Measurements from ENCODE around the gene CHRNA4. TPM values are rescaled to one million over a fixed set of nuclear protein-coding genes. Genes with fewer than 3 reads are reported as not detected.

Gene CHRNA4
- total and polyA plus RNA-seq, 2 donors (not counting 3 experiments of a cell fraction or from before 2014, with no cell fraction given) = not detected

GRCh38 chr20:63349516-63349895 is 11.6 kb downstream of the CHRNA4 start:
- no peak for TF ChIP-seq MAX (IDR thresholded peaks at IDR 0.05; ENCODE audit: insufficient read depth, insufficient read length)
- no peak for TF ChIP-seq EZH2 (IDR thresholded peaks at IDR 0.05; ENCODE audit: borderline replicate concordance, low read depth, low read length, severe bottlenecking)
- no peak for TF ChIP-seq POLR2AphosphoS5 (IDR thresholded peaks at IDR 0.05; ENCODE audit: insufficient read depth, low read depth, low read length)
- TF ChIP-seq CTCF (IDR thresholded peaks at IDR 0.05; ENCODE audit: extremely low read depth in 1 of 2, insufficient read depth in 1 of 2, low read depth in 1 of 2, low read length in 2 of 2) = no peak
- TF ChIP-seq JUN (IDR thresholded peaks at IDR 0.05; ENCODE audit: borderline replicate concordance, insufficient read depth, insufficient read length, low read depth) = no peak
- no peak for TF ChIP-seq FOS (IDR thresholded peaks at IDR 0.05; ENCODE audit: borderline replicate concordance, insufficient read depth, low read length)
- TF ChIP-seq POLR2A (IDR thresholded peaks at IDR 0.05; ENCODE audit: low read depth, low read length) = no peak
- TF ChIP-seq MYC (IDR thresholded peaks at IDR 0.05; ENCODE audit: low read depth, low read length) = no peak
- TF ChIP-seq GATA2 (IDR thresholded peaks at IDR 0.05; ENCODE audit: insufficient read depth, insufficient read length, low read depth, low read length) = no peak
- Histone ChIP-seq H3K27me3 (ENCODE audit: control insufficient read depth in 2 of 2, insufficient read depth in 2 of 2, low read length in 2 of 2) (no peaks in the 10 kb centered on the region), H3K36me3 (ENCODE audit: control insufficient read depth in 2 of 2, extremely low read depth in 1 of 2, insufficient read depth in 2 of 2, low read length in 2 of 2) (no peaks in the 10 kb centered on the region), H3K9me1 (replicated peaks; ENCODE audit: control insufficient read depth, extremely low read depth, insufficient read depth, low read length) (no peaks in the 10 kb centered on the region), H3K4me1 (ENCODE audit: control insufficient read depth, extremely low read depth, insufficient read depth, low read length) (no peaks in the 10 kb centered on the region), H3K4me3 (replicated peaks in 1 of 3; ENCODE audit: insufficient read depth in 1 of 3, low read depth in 1 of 3, low read length in 3 of 3) (no peak overlapping the region), H3K27ac (ENCODE audit: insufficient read depth, low read depth, low read length) (no peak overlapping the region), H2AFZ (ENCODE audit: low read depth, low read length) (no peak overlapping the region), H3K9ac (replicated peaks; ENCODE audit: extremely low read depth, insufficient read depth, low read length) (no peak overlapping the region), H4K20me1 (replicated peaks; ENCODE audit: control insufficient read depth, extremely low read depth, insufficient read depth, low read length) (no peaks in the 10 kb centered on the region), H3K4me2 (ENCODE audit: insufficient read depth, low read length) (no peak overlapping the region), H3K79me2 (ENCODE audit: control insufficient read depth, insufficient read depth, low read length) (no peaks in the 10 kb centered on the region), H3K9me3 (replicated peaks; ENCODE audit: control insufficient read depth, insufficient read depth, low read length) (no peaks in the 10 kb centered on the region)
- FAIRE-seq (no peak), DNase-seq (ENCODE audit: low read depth, low spot score) (no peak)
- intact Hi-C loops (cut with micrococcal nuclease) (no loop called here), dilution Hi-C loops (cut with MboI; ENCODE audit: extremely low pct_ligation_motif_present, low sequenced_read_pairs) (no loop called here)
- POLR2A ChIA-PET = no interaction called here
- CTCF ChIA-PET = no interaction called here
- BruUV-seq (replicated peaks) = no TSS peak

All from endothelial cell of umbilical vein (primary cell).